Immature natural killer cell (primary cell): Measurements from ENCODE around the gene ITGB5. TPM values are rescaled to one million over a fixed set of nuclear protein-coding genes. Genes with fewer than 3 reads are reported as not detected.
"Not testable (repeated sequence)": the region's sequence is repeated elsewhere in the genome, so short reads cannot be mapped to it uniquely, and the experiment has no call there.

ENCODE experiments used
- DNase-seq, 3 donors: peaks; one replicate each; pipeline ENCODE4 v3.0.0; 2022; ENCODE audit warnings: mixed read lengths in 1 of 3
- H3K27ac Mint-ChIP-seq, 6 donors: one replicate each; pipeline ENCODE4 v1.8.0; 2020; ENCODE audit warnings: mixed read lengths in 6 of 6, mild to moderate bottlenecking in 5 of 6, inconsistent platforms in 4 of 6, moderate library complexity in 3 of 6
- H3K27me3 Mint-ChIP-seq, 3 donors: one replicate each; pipeline ENCODE4 v1.8.0; 2020 to 2021; ENCODE audit warnings: low read depth in 3 of 3, mild to moderate bottlenecking in 3 of 3, mixed read lengths in 3 of 3, moderate library complexity in 3 of 3, inconsistent platforms in 1 of 3
- H3K36me3 Mint-ChIP-seq, 3 donors: one replicate each; pipeline ENCODE4 v1.8.0; 2020; ENCODE audit warnings: mixed read lengths in 3 of 3, inconsistent platforms in 2 of 3, mild to moderate bottlenecking in 2 of 3
- H3K4me1 Mint-ChIP-seq, 2 donors: one replicate each; pipeline ENCODE4 v1.8.0; 2020; ENCODE audit warnings: inconsistent platforms in 2 of 2, mild to moderate bottlenecking in 2 of 2, mixed read lengths in 2 of 2, moderate library complexity in 1 of 2
- H3K4me3 Mint-ChIP-seq, 5 donors: one replicate each; pipeline ENCODE4 v1.8.0; 2020; ENCODE audit warnings: mild to moderate bottlenecking in 5 of 5, mixed read lengths in 5 of 5, inconsistent platforms in 3 of 5, moderate library complexity in 3 of 5
- H3K9me3 Mint-ChIP-seq, 6 donors: one replicate each; pipeline ENCODE4 v1.8.0; 2020; ENCODE audit warnings: mild to moderate bottlenecking in 6 of 6, mixed read lengths in 6 of 6, inconsistent platforms in 4 of 6, moderate library complexity in 3 of 6
- polyA plus RNA-seq, 3 donors: library from polyadenylated mRNA; unstranded; fragments of 300-500 nt; fragmentation: Illumina TruSeq; gene quantifications; one replicate each; pipeline ENCODE4 v1.2.3, GENCODE V29; 2021

ITGB5 gene
- polyA plus RNA-seq, 3 donors from 2014 or later = 0.52 to 1.1 TPM; not detected in 1

DNA sequence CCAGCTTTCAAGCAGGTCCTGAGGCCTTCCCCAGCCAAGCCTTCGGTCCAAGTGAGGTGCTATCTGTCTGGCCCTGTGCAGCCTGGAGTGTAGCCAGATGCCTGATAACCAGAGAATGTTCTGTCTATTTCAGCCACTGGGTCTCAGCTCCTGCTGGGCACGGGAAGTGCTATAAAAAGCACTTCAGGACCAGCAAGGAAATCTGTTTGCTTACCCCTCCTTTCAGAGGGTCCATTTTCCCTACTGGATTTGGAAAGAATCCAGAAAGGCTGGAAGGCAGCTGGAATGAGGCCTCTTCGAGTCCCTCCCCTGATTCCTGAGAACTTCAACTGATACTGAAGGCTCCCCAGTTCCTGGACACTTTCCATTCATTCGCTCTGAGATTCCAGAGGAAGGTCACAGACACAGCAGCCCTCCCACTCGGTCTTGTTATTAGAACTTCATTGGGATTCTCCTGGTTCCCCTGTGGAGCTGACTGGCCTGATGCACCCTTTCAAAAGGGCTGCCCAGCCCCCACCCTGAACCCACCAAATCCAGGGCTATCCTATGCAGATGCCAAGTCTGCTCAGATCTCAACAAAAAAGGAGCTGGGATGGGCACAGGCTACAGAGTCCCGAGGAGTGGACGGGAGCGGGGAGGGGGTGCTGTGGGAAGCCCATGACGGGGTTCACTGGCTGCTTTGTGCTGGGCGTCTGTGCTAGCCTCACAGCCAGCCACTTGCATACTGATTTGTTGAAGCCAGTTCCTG is 86.5 kb downstream of the ITGB5 start:
- DNase-seq = no peak
- no peak overlapping the region for H3K4me3 Mint-ChIP-seq
- no peaks in the 10 kb centered on the region for H3K4me1 Mint-ChIP-seq
- no peaks in the 10 kb centered on the region for H3K36me3 Mint-ChIP-seq
- H3K27ac Mint-ChIP-seq = no peak overlapping the region
- peaks cover 3 to 5% (median 5%) of the 10 kb centered on the region in 3 donors for H3K27me3 Mint-ChIP-seq
- H3K9me3 Mint-ChIP-seq = no peaks in the 10 kb centered on the region

DNA sequence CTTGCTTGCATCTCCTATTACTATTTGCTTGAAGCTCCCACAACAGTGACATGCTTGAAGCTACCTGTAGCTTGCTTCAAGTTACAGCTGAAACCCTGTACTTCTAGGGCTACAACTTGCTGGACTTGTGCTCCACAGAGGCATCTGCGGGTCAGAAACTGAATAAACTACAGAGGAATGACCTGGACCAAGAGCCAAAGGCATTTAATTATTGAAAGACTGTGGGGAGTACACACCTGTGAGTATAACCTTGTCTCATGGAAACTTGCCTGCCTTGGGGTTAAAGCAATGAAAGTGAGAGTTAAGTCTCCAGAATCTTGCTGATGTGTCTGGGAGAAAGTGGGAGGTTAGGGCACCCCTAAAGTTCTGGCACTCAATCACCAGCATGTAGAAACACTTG is 87.1 kb downstream of the ITGB5 start:
- no peaks in the 10 kb centered on the region for H3K9me3 Mint-ChIP-seq
- no peak overlapping the region for H3K4me3 Mint-ChIP-seq
- H3K27me3 Mint-ChIP-seq = peaks cover 3 to 5% (median 4%) of the 10 kb centered on the region in 3 donors
- no peaks in the 10 kb centered on the region for H3K4me1 Mint-ChIP-seq
- DNase-seq = no peak
- no peak overlapping the region for H3K27ac Mint-ChIP-seq
- H3K36me3 Mint-ChIP-seq = no peaks in the 10 kb centered on the region

DNA sequence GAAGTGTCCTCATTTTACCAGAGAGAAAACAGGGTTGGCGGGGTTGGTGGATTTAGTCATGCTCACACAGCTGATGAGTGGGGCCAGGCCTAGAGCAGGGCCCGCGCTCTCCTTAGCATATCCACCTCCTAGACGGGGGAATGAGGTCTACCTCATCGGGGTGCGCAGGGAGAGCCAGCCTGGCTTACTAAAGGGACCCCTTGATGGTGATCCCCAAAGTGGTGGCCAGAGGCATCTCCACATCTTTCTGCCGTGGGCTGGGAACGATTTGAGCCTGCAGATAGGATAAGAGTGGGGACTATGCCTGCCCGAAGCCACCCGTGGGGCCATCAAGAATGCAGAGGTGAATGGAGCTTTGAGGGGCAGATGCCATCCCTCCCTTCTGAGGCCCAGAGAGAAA is 87.5 kb downstream of the ITGB5 start:
- no peak overlapping the region for H3K4me3 Mint-ChIP-seq
- H3K4me1 Mint-ChIP-seq = no peaks in the 10 kb centered on the region
- H3K27me3 Mint-ChIP-seq = peaks cover under 1 to 5% (median 3%) of the 10 kb centered on the region in 3 donors
- no peaks in the 10 kb centered on the region for H3K36me3 Mint-ChIP-seq
- no peak overlapping the region for H3K27ac Mint-ChIP-seq
- no peak for DNase-seq
- H3K9me3 Mint-ChIP-seq = no peaks in the 10 kb centered on the region

DNA sequence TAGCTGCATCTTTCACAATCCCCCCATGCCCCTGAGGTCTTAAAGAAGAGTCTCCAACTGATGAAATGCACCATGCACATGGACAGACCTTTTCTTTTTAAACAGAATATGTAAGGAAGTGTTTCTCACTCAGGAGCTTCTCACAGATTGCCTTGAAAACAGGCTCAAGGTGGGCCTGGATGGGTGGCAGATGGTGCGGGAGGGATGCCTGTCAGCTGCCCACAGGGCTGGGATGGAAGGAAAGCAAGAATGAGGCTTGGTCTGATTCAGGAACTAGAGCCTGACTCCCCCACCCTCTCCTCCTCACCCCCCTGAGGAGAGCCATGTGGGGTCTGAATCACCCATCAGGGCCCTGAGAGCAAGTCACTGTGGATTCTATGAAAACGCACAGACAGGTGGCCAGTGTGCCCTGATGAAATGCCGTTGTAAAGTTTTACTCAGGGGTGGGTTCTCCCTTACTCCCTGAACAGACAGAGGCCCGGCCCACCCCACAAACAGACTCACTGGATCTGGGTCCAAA is 89.7 kb downstream of the ITGB5 start:
- Mint-ChIP-seq H3K4me1 (peaks cover 0 to under 1% of the 10 kb centered on the region in 2 donors), H3K9me3 (no peaks in the 10 kb centered on the region), H3K36me3 (no peaks in the 10 kb centered on the region), H3K27me3 (peaks cover under 1 to 4% (median 3%) of the 10 kb centered on the region in 3 donors), H3K4me3 (no peak overlapping the region), H3K27ac (no peak overlapping the region)
- DNase-seq = no peak

DNA sequence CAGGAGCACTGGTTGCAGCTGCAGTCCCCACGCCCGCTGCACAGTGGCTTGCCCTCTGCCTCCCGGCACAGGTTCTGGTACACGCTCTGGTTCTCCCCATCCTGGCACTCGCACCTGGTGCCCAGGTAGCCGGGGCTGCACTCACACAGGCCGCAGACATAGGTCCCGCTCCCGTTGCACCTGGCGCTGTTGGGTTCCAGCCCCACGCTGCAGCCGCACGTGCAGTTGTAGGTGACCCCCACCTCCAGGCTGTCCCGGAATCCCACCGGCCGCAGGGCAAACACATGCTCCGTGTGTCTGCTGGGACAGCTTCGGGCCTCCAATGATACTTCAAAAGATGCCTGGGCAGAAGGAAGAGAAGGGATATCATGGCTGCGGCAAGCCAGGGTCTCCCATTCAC is 90.7 kb downstream of the ITGB5 start:
- no peaks in the 10 kb centered on the region for H3K9me3 Mint-ChIP-seq
- H3K4me3 Mint-ChIP-seq = no peak overlapping the region
- H3K27me3 Mint-ChIP-seq = peaks cover 0 to 4% (median 3%) of the 10 kb centered on the region in 3 donors
- H3K36me3 Mint-ChIP-seq = no peaks in the 10 kb centered on the region
- no peak for DNase-seq
- H3K4me1 Mint-ChIP-seq = peaks cover 0 to 10% of the 10 kb centered on the region in 2 donors
- no peak overlapping the region for H3K27ac Mint-ChIP-seq

DNA sequence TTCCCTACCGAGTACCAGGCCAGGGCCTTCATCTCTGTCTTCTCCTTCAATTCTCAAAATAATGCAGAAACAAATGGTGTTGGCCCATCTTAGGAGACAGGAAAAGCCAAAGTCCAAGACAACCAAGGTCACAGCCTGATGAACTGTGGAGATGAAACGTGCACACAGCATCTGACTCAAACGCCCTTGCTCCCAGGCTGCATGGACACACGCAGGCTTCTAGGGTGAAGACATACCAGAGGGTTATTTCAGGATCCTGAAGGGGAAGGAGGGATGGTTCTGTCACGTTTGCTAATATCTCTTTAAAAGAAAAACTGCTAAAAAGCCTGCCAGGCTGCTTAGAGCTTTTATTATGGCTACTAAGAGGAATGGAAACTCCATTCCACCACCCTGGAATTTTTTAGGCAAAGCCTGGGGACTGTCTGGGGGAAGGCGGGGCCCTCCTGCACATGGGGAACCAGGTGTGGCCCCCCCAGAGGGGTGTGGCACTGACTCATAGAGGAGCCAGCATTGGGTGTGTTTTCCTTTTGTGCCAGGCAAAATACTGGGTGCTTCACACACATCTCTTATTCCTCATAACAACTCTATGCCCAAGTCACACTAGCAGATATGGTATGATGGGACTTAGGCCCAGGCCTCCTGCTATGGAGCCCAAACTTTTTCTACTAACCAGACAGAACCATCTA is 94.0 kb downstream of the ITGB5 start:
- Mint-ChIP-seq H3K27me3 (peaks cover 3 to 4% (median 3%) of the 10 kb centered on the region in 3 donors), H3K4me3 (no peak overlapping the region), H3K4me1 (peaks cover 4 to 18% of the 10 kb centered on the region in 2 donors), H3K9me3 (no peaks in the 10 kb centered on the region), H3K27ac (no peak overlapping the region), H3K36me3 (no peaks in the 10 kb centered on the region)
- DNase-seq = no peak

DNA sequence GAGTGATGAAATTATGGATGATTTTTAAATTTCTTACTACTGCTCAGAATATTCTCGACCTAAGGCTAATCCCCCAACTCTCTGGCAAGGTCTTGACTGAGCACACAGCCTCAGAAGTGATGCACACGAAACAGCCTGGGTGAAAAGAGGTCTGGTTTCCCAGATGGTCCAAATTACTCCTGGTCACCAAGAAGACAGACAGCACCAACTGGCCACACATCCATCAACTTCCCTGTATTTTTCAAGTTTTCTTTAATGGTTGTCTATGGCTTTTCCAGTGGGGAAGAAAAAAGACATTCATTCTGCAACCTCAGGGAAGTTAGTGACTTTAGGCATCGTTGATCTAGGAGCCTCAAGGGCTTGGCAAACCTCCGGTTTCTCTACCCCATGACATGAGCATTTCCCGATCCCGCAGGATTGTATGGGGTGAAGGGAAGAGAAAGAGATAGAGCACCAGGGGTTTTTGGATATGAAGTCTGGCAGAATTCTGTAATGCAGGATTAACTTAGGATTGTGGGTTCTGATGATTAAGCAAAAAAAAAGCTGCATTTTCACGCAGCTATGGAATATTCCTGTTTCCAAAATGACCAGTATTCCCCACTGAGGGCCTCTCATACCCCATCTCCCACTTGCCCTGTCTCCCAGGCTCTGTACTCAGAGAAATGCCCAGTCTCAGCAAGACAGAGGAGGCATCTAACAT is 94.7 kb downstream of the ITGB5 start:
- Mint-ChIP-seq H3K4me1 (peaks cover 4 to 20% of the 10 kb centered on the region in 2 donors), H3K9me3 (no peaks in the 10 kb centered on the region), H3K4me3 (no peak overlapping the region), H3K36me3 (no peaks in the 10 kb centered on the region), H3K27me3 (peaks cover 3 to 6% (median 3%) of the 10 kb centered on the region in 3 donors), H3K27ac (no peak overlapping the region)
- no peak for DNase-seq

DNA sequence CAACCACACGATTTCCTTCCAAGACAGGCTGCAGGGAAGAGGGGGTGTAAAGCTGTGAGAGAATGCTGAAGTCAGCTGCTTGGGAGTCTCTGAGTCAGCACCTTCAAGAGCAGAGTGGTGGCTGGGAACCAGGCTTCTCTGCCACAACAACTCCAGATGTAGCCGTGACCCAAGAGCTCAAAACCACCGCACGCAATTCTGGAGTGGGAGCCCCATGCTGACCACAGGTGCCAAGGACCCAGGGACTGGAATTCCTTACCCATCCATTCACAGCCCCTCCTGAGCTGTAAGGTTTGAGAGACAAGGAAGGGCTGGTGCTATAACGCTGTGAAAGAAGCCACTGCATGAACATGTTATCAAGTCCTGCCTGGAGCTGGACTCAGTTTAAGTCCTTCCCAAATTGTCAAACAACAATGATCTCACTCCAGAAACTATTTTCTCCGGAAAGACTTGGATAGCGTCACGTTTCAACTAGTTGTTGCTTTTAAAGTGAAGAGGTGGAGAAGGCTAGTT is 95.5 kb downstream of the ITGB5 start:
- peak overlapping the region in 1 of 6 donors; percentile 69 for H3K27ac Mint-ChIP-seq
- no peaks in the 10 kb centered on the region for H3K9me3 Mint-ChIP-seq
- H3K36me3 Mint-ChIP-seq = no peaks in the 10 kb centered on the region
- H3K4me1 Mint-ChIP-seq = peaks cover 4 to 28% of the 10 kb centered on the region in 2 donors
- no peak overlapping the region for H3K4me3 Mint-ChIP-seq
- DNase-seq = no peak
- peaks cover 3 to 6% (median 3%) of the 10 kb centered on the region in 3 donors for H3K27me3 Mint-ChIP-seq

DNA sequence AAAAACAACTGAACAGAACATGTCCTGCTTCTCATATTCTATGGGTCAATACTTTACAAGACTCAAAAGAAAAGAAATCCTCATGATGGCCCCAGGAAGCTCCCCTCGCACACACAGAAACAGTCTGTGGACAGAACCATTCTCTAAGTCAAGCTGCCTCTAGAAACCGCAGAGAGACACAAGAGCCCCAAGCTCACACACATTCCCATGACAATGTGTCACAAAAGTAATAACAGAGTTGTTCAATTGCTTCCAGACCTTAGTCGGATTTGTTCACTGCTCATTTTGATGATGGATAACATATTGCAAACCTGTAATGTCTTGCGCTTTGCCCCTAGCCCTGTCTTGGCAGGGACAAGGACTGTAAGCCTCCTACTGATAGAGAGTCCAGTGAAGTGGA is 96.0 kb downstream of the ITGB5 start:
- no peak overlapping the region for H3K4me3 Mint-ChIP-seq

DNA sequence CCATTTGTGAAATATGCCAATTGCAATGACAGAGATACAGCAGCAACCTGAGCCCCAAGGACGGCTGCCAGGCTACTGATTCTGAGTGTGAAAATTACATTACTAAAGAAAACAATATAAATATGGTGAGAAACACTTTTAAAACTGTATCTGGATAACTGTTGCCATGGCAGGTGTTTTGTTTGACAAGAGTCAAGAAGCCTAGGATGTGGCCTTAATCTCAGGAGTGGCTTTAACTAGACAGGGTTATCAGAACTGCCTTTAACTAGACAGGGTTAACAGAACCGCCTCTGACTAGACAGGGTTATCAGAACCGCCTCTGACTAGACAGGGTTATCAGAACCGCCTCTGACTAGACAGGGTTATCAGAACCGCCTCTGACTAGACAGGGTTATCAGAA is 98.1 kb downstream of the ITGB5 start:
- H3K36me3 Mint-ChIP-seq, H3K27ac Mint-ChIP-seq, DNase-seq, H3K4me3 Mint-ChIP-seq, H3K27me3 Mint-ChIP-seq, H3K9me3 Mint-ChIP-seq: not testable (repeated sequence)
- H3K4me1 Mint-ChIP-seq = peaks cover 27 to 54% of the 10 kb centered on the region in 2 donors

More for the DNA sequence above, 96.0 kb downstream of the ITGB5 start:
- peaks cover 3 to 5% (median 3%) of the 10 kb centered on the region in 3 donors for H3K27me3 Mint-ChIP-seq
- H3K9me3 Mint-ChIP-seq = no peaks in the 10 kb centered on the region
- H3K27ac Mint-ChIP-seq = no peak overlapping the region
- H3K36me3 Mint-ChIP-seq = no peaks in the 10 kb centered on the region
- no peak for DNase-seq
- peaks cover 8 to 33% of the 10 kb centered on the region in 2 donors for H3K4me1 Mint-ChIP-seq

DNA sequence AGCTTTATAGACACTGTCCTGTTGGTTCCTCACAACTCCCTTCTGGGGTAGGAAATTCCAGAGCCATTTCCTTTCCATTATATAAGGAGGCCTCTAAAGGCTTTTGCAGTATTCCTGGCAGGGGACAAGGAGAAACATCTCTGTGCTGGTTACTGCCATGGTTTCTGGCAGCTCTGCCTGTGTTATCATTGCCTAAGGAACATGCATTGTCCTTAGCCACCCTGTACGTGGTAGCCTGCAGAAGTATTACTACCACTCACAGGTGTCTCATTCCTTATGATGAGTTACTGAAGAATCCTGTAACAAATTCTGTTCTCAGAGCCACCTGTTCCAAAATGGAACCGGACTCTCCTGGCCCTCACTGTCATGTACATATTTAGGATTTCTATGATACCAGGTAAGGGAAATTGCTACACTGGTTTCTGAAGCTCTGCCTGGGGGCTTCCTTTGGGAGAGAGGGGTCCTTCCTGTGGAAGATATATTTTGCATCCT is 98.9 kb downstream of the ITGB5 start:
- H3K27ac Mint-ChIP-seq = no peak overlapping the region
- peaks cover 0 to 8% (median 5%) of the 10 kb centered on the region in 3 donors for H3K27me3 Mint-ChIP-seq
- no peak overlapping the region for H3K4me3 Mint-ChIP-seq
- no peak for DNase-seq
- H3K36me3 Mint-ChIP-seq = peaks cover 0 to 3% (median 0%) of the 10 kb centered on the region in 3 donors
- H3K4me1 Mint-ChIP-seq = peaks cover 34 to 62% of the 10 kb centered on the region in 2 donors
- H3K9me3 Mint-ChIP-seq = no peaks in the 10 kb centered on the region

DNA sequence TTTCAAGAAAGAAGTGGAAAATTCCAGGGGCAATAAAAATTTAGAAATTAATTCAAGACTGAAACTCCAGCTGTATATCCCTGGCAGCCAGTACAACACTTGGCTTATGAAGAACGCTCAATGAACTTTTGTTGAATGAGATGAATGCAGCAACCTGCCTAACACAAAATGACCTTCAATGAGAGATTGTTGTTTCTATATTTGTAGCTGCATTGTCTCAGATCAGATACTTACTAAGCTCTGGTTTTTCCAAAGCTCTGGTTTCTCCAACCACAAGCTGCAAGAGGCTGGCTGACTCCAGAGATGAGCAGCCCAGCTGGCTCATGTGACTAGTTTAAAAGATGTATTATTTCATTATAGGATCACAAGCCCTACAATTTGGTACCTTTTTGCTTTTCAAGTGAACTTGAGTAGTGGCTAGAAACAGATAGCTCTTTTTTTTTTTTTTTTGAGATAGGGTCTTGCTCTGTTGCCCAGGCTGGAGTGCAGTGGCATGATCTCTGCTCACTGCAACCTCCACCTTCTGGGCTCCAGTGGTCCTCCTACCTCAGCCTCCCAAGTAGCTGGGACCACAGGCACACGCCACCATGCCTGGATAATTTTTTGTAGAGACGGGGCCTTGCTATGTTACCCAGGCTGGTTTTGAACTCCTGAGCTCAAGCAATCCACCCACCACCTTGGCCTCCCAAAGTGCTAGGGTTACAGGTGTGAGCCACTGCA is 99.5 kb downstream of the ITGB5 start:
- H3K4me1 Mint-ChIP-seq = peaks cover 35 to 64% of the 10 kb centered on the region in 2 donors
- H3K27me3 Mint-ChIP-seq = peaks cover under 1 to 8% (median 5%) of the 10 kb centered on the region in 3 donors
- H3K36me3 Mint-ChIP-seq = peaks cover 0 to 3% (median 0%) of the 10 kb centered on the region in 3 donors
- H3K4me3 Mint-ChIP-seq = no peak overlapping the region
- H3K27ac Mint-ChIP-seq = no peak overlapping the region
- H3K9me3 Mint-ChIP-seq = no peaks in the 10 kb centered on the region
- no peak for DNase-seq
